CD1c-positive myeloid dendritic cell (primary cell): ENCODE data around the gene MMP24.
"Not testable (repeated sequence)": the region's sequence is repeated elsewhere in the genome, so short reads cannot be mapped to it uniquely, and the experiment has no call there.

Source experiments
- DNase-seq: peaks from one replicate; pipeline ENCODE4 v3.0.0-alpha.2; 2016; ENCODE audit errors: extremely low spot score

Gene MMP24

DNA sequence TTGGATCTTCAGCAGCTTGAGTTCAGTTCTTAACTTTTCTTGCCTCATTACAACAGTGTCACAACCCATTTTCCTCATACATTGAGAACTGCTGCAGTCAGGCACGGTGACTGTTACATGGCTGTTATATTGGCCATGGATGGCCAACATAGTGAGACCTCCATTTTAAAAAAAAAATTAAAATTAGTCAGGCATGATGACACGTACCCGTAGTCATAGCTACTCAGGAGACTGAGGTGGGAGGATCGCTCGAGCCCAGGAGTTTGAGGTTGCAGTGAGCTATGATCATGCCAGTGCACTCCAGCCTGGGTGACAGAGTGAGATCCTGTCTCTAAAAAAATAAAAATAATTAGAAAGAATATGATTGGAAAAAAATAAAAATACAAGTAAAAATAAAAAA is 9.9 kb upstream of the MMP24 start:
- no peak for DNase-seq

DNA sequence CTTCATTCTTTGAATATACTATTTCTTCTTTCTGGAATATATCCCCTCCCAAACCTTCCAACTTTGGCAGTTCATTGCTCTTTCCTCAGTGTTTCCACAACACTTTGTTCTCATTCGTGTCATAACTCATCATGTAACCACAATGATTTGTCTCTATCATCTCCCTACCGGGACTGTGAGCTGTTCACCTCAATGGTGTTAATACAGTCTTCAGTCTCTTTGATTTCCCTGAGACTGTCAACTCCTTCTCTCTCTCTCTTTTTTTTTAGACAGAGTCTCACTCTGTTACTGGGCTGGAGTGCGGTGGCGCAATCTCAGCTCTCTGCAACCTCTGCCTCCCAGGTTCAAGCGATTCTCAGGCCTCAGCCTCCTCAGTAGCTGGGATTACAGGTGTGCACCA is 2.5 kb upstream of the MMP24 start:
- no peak for DNase-seq

DNA sequence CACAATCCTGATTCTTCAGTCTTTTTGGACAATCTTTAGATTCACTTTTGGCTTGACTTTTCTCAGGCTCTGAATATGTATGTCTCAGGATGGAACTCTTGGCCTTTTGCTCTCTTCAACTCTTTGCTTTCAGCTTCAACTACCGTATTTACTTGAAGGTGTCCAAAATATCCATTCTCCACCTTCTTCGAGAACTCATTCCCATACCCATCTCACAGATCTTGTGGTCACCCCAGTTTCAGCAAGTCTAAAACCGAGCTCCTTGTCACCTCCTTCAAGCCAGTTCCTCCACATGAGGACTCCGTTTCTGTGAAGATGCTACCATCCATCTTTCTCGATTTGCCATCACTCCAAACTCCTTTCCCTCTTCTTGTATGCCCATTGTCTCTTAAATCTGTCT is 2.0 kb upstream of the MMP24 start:
- no peak for DNase-seq

DNA sequence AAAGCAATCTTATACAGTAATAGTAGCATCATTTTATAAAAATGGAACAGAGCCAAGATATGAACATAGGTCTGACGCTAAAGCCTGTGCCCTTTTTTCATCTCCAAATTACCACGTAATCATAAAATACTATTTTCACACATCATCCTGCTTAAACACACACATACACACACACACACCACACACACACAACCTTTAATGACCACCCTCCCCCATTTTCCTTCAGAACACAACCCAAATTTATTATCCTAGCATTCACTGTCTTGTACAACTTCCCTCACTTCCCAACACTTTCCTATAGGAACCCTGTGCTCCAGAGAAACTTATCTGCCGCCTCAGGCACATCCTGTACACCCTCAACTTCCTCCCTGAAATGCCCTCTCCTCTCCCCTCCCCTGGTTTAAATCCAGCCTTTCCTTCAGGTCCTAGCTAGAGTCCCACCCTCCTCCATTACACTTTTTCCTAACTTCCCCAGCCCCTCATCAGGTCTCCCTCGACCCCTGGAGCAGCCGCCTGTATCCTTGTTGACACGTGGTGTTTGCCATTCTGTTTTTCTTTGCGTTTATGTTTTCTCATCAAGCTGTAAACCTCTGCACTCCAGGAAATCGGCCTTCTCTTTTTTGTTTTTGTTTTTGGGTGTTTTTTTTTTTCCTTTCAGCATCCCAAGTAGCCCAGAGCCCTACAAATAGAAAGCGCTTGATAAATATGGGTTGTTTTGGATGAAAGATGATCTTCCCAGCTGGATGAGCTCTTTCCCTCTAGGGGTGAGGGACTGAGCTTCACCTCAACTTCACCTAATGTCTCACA is 968 bp upstream of the MMP24 start:
- DNase-seq: no peak

DNA sequence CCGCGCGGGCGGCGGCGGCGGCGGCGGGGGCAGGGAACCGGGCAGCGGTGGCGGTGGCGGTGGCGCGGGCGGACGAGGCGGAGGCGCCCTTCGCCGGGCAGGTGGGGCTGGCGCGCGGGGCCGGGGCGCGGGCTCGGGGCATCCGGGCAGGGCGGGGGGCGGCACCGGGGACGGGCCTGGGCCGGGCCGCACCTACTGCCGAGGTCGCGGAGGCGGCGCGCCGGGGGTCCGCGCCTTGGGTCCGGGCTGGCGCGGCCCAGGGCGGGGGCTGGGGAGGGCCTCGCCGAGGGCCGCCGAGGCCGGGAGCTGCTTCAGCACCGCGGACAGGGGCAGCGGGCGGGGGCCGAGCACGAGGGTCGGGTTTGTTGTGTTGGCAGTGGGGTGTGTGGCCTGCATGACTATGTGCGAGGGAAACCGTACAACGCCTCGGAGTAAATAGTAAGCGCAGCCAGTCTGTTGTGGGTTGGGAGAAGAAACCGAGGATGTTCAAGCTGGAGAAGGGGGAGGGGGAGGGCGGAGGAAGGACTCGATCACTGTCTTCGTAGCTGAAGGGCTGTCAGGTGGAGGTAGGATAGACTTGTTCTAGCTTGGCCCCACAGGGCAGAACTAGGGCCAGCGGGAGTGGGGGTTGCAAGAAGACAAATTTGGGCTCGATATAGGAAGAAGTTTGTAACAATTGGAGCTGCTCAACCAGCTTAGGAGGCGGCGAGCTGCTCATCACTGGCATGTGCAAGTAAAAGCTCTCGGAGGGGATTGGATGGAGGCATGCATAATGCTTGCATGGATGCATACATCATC is 593 bp downstream of the MMP24 start:
- peak; percentile 12 for DNase-seq

DNA sequence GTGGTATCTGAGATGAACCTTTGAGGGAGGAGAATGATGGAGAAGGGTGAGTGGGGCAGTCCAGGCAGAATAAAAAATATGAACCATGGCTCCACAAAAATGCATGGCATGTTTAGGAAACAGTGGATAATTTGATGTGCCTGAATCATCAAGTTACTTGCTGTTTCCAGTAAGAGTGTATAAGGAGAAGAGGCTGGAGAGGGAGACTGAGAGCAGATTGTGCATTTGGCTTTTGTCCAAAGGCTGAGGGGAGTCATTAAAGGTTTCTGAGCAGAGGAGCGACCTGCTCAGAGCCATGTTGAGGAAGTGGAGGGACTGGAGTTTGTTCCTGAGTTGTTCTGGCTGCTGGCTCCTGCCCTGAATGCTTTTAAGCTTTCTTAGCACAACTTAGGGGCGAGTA is 6.1 kb downstream of the MMP24 start:
- no peak for DNase-seq

DNA sequence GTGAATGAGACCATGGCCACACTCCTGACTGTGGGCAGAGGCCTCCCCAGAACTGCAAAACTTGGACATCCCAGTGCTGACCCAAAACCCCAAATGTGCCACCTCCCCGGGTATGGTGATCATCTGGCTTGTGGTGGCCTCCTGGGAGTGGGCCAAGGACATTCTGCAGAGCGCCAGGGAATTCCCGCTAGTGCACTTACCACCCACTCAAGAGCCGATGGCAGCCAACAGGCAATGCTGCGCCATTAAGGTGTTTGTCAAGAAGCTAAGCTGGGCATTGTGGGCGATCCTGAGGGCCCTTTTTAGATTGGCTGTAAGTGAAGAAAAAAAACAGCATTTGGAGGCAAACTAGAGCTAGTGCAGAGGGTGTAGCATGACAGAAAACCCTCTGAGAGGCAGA is 9.4 kb downstream of the MMP24 start:
- no peak for DNase-seq

DNA sequence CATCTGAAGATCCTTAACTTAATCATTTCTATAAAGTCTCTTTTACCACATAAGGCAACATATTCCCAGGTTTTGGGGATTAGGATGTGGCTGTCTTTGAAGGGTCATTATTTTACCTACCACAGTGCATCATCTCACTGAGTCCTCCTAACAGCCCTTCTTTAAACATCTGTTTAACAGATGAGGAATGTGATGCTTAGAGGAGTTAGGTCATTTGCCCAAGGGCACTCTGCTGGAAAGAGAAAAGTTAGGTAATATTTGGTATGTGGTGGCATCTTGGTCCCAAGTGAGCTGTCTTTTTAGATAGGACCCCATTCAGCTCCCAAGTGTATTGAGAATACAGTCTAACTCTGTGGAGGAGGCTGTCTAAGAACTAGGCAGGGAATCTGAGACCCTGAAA is 11.0 kb downstream of the MMP24 start:
- no peak for DNase-seq

DNA sequence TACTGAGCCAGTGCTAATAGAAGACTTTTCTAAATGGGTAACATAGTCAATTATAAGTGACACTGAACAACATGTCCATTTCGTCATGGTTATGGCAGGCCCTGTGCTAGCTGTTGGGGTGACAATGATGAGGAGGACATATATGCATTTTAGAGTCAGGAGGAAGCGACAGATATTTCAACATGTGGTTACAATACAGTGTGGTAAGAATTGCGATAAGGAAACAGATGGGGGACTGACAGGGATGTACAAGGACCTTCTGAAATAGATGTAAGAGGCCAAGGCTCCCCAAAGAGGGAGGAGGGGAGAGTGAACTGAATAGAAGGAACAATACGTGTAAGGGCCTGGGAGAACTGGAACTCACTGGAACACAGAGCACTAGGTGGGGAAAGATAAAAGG is 11.7 kb downstream of the MMP24 start:
- DNase-seq: no peak

DNA sequence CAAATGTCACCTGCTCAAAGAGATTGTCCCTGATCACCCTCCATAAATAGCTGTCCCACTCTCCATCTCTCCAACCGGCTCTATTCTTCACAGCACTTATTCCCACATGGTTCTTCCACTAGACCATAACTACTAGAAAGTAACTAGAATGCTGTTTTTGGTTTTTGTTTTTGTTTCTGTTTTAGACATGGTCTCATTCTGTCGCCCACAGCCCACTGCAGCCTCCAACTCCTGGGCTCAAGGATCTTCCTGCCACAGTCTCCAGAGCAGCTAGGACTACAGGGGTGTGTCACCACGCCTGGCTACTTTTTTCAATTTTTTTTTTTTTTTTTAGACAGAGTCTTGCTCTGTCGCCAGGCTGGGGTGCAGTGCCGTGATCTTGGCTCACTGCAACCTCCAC is 12.2 kb downstream of the MMP24 start:
- DNase-seq: no peak

DNA sequence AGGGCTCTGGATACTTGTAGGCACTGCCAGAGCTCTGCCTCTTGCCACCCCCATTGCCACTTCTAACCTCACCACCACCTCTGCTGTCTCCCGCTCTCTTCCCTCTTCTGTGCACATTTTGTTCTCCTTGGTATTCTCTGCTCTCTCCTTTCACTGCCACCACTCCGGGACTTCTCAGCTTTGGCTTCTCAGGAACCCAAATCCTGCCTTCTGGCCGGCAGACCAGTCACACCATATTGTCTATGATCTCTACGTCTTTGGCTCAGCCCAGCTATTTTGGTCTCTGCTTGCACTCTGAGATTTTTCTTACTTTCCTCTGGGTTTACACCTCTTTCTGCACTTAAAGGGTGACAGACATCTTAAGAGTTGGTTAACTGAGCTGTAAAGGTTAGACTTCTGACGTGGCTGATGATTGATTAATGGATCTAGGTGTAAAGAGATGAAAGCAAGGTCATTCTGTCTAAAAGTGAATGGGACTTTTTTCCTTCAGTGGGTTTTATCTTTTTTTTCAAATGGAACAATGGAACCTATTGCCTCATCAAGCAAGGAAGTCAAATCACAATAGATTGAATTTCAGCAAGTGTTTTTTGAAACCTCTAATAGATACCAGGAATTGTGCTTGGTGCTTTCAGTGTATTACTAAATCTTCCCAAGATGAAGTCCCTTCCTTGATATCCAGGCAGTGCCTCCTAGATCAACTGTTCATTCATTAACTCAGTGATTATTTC is 13.8 kb downstream of the MMP24 start:
- DNase-seq: no peak

DNA sequence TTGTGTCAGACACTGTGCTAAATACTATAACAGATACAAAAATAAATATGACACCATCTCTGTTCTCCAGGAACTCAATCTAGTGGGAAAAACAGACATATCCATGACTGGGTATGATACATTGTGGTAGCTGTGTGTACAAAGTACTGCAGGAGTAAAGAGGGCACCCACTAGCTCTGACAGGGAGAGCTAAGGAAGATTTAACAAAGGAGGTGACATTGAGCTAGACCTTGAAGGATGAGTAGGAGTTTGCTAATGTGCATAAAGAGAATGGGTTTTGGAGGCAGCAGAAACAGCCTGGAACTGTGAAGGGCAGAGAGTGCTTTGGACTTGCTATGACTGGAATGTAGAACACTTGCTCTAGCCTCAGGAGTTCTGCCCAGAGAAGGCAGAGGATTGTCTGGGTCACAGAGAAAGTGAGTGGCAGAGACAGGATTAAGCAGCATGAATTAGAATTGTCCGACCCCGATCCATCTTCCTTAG is 14.4 kb downstream of the MMP24 start:
- DNase-seq: no peak

DNA sequence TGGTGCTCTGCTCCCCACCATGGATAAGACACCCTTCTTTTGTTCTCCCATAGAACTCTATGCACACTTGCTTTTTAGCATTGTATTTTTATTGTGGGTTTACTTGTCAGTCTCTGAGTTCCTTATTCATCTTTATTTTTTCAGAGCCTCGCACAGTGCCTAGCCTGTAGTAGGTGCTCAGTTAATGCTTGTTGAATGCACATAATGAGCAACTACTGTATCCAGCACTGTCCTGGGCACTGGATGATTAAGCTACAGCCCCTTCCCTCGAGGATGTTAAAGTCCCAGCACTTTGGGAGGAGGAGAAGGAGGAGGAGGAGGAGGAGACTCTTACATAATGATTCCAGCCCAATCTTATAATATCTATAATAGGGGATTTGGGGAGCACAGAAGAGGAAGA is 16.8 kb downstream of the MMP24 start:
- no peak for DNase-seq

DNA sequence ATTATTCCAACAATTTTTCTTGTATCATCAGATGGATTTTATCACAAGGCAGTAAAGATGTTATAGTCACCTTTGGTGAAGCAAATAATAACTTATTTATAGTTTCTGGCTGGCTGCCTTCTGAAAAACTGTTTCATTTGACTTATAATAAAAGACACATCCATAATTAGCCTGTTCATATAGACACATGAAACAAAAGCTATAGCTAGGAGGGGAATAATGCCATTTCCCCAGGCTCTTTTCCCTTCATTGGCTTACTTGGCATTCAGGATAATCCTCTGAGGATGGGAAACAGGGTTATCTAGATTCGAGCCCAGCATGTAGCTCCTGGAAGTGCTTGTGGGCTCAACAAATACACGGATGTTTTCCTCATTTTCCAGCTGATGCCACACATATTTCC is 17.5 kb downstream of the MMP24 start:
- no peak for DNase-seq

DNA sequence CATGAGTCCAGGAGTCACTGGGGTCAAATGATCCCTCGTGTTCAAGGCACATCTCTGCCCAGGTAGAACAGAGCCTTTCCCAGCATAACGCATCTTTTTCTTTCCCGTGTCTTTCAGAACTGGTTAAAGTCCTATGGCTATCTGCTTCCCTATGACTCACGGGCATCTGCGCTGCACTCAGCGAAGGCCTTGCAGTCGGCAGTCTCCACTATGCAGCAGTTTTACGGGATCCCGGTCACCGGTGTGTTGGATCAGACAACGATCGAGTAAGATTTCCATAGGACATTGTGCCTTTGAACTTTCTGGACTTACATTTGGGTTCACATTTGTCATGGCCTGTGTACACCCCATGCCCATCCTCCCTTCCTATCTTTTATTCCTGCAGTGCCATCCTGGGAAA is 20.2 kb downstream of the MMP24 start:
- DNase-seq: no peak

DNA sequence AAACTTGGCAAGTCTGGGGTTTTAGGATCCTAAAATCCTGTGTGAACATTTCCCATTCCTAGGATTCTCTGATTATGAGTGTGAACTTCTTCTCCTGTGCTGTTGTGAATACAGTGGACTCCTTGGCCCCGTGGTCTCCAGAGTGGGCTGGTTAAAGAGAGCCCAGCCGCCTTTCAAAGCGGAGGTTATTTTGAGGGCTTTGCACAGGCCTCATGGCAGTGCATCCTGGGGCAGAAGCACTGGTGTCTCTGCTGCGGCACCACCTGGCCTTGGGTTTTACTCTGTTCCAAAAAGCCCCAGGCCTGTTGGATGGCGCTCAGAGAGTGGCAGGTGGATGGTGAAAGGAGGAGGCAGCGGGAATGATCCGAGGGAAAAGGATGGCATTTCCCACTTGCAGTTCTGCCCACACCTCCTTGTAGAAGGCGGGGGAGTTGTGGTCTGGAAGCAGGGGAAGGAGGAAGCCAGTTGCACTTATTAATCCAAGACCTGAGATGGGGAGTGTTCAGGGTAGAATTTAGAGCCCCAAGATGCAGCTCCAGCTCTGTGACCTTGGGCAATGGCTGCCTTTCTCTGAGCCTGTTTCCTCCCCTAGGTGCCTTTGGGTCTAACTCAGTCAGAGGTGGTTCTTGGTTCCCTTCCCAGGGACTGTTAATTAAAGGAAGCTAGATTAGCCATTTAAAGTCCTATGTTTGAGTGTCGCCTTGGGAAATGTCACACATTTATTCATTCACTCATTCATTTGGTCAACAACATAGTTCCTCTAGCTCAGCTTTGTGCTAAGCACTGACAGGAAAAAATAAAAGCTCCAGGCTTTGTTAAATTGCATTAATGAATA is 22.4 kb downstream of the MMP24 start:
- no peak for DNase-seq

DNA sequence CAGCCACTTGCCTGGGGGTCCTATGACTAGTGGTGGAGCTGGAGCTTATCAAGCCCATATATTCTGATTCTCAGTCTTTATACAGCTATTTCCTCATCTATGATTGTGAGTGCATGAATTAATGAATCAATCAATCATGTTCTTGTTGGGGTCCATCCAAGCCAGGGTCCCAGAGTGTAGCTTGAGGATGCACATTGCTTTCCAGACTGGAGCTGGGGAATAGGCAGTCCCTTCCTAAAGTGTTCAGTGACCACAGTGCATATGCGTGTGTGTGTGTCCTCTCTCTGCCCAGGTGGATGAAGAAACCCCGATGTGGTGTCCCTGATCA is 25.1 kb downstream of the MMP24 start:
- no peak for DNase-seq

DNA sequence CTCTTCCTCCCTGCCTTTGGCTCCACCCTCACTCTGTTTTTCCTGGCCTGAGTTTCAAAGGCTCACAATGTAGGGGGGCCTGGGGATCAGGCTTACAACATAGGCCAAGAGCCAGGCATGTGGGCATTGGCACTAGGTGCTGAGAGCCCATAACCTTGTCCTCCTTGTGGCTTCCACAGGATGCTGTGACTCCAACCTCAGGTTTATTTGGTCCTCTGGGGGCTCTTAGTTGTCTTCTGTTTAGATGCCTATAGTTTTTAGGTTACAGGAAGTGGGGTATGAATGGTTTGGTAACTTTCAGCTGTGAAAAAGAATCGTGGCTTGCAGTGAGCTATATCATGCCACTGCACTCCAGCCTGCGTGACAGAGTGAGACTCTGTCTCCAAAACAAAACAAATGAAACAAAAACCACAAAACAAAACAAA is 25.6 kb downstream of the MMP24 start:
- peak; percentile 3 for DNase-seq

DNA sequence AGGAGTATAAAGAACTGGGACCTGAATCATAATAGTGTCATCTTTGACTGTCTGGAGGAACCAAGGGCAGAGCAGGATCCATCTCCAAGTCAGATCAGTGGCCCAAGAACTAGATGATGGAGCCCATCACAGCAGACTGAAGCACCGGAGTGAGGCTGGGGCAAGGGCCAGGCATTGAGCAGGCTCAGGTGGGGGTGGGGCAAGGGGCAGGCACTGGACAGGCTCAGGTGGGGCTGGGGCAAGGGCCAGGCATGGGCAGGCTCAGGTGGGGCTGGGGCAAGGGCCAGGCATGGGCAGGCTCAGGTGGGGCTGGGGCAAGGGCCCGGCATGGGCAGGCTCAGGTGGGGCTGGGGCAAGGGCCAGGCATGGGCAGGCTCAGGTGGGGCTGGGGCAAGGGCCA is 26.1 kb downstream of the MMP24 start:
- not testable (repeated sequence) for DNase-seq

DNA sequence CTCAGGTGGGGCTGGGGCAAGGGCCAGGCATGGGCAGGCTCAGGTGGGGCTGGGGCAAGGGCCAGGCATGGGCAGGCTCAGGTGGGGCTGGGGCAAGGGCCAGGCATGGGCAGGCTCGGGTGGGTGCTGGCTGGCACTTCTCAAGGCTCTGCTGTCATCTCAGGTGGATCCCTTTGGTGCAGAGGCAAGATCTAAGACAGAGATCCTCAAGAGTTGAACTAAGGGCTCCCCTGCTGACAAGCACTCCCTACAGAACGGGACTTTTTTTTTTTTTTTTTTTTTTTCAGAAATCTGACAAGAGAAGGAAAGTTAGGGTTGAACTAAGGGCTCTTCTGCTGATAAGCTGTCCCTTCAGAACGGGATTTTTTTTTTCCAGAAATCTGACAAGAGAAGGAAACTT is 26.5 kb downstream of the MMP24 start:
- DNase-seq: no peak

DNA sequence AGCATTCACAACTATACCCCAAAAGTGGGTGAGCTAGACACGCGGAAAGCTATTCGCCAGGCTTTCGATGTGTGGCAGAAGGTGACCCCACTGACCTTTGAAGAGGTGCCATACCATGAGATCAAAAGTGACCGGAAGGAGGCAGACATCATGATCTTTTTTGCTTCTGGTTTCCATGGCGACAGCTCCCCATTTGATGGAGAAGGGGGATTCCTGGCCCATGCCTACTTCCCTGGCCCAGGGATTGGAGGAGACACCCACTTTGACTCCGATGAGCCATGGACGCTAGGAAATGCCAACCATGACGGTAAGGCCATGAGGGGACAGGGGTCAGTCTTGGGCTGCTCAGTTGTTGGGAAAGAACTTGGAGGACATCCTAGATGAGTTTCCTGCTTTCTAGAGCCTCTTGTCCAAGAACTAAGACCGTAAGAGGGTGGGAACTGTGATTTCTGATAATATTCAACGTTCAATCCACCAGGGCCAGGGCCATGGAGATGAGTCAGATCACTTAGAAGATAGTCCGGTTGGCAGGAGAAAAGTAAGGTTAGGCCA is 28.0 kb downstream of the MMP24 start:
- DNase-seq: no peak
